Measurements from ENCODE around the gene BDH1. TPM values are rescaled to one million over a fixed set of nuclear protein-coding genes. Genes with fewer than 3 reads are reported as not detected.

The BDH1 gene
- total and polyA plus RNA-seq, 2 of the 13 experiments (the other 11 are each of a cell fraction or from before 2014, with no cell fraction given), result 21.2 to 71.9 TPM

DNA sequence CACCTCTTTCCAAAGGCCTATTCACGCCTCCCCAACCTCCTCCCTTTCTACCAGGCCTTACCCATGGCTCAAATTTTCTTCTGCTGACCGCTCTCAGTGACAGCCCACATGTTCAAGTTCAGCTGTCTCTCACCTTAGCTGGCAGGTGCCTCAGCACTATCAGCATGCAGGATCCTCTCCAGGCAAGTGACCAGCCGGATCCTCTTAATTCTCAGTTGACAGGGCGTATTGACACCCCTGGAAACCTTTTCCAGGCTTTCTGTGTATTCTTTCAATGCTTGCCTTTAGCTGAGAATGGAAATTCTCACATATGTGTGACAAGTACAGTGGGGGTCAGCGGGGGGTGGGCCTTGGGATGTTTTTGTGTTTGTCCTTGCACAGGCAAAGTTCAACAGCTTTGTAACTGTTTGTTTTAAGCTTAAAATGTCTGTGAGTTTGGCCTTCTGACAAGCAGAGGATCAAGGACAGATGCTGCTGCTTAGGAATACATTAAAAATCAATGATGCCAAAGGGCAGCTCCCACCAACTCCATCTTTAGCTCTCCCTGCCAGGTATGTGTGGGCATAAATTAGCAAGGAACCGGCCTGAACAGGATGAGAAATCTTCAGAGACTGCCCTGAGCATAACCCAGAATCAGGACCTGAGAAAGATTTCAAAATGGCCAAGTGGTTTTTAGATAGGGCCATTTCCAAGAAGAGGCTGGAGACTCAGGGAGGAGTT, 17.4 kb upstream of the BDH1 start (continued):
- TF ChIP-seq SRY (CRISPR knock-in tag; IDR thresholded peaks at IDR 0.05) (no peak), MXI1 (IDR thresholded peaks at IDR 0.05; ENCODE audit: borderline replicate concordance, low read depth, low read length) (peak; percentile 28; the same call in 1 of the 3 replicates), SIX1 (CRISPR knock-in tag; IDR thresholded peaks at IDR 0.05; ENCODE audit: borderline replicate concordance) (peak; percentile 55; the same call in 1 of the 2 replicates), ZNF800 (CRISPR knock-in tag; IDR thresholded peaks at IDR 0.05) (peak; percentile 81), MAZ (IDR thresholded peaks at IDR 0.05; ENCODE audit: borderline replicate concordance, low read depth, low read length) (peak; percentile 87; the same call in 1 of the 2 replicates), MAZ (CRISPR knock-in tag; IDR thresholded peaks at IDR 0.05; ENCODE audit: low read depth) (no peak), ZNF576 (CRISPR knock-in tag; IDR thresholded peaks at IDR 0.05) (no peak), NR2F6 (IDR thresholded peaks at IDR 0.05) (peak; percentile 95), NR2F6 (CRISPR knock-in tag; IDR thresholded peaks at IDR 0.05) (peak; percentile 91), RARA (CRISPR knock-in tag; IDR thresholded peaks at IDR 0.05) (peak; percentile 97), ZSCAN31 (CRISPR knock-in tag; IDR thresholded peaks at IDR 0.05; ENCODE audit: low read depth) (0 out of 2 replicates have a peak, but pooled peaks have one; percentile 39), ISL2 (CRISPR knock-in tag; IDR thresholded peaks at IDR 0.05) (peak; percentile 93), SATB2 (CRISPR knock-in tag; IDR thresholded peaks at IDR 0.05) (0 out of 2 replicates have a peak, but pooled peaks have one; percentile 77), ZNF720 (CRISPR knock-in tag; IDR thresholded peaks at IDR 0.05) (no peak)
- TF ChIP-seq, protein P1, sequence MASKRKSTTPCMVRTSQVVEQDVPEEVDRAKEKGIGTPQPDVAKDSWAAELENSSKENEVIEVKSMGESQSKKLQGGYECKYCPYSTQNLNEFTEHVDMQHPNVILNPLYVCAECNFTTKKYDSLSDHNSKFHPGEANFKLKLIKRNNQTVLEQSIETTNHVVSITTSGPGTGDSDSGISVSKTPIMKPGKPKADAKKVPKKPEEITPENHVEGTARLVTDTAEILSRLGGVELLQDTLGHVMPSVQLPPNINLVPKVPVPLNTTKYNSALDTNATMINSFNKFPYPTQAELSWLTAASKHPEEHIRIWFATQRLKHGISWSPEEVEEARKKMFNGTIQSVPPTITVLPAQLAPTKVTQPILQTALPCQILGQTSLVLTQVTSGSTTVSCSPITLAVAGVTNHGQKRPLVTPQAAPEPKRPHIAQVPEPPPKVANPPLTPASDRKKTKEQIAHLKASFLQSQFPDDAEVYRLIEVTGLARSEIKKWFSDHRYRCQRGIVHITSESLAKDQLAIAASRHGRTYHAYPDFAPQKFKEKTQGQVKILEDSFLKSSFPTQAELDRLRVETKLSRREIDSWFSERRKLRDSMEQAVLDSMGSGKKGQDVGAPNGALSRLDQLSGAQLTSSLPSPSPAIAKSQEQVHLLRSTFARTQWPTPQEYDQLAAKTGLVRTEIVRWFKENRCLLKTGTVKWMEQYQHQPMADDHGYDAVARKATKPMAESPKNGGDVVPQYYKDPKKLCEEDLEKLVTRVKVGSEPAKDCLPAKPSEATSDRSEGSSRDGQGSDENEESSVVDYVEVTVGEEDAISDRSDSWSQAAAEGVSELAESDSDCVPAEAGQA (IDR thresholded peaks at IDR 0.05; ENCODE audit: low read depth), result no peak
- TF ChIP-seq, protein P1 (CRISPR knock-in tag; IDR thresholded peaks at IDR 0.05; ENCODE audit: borderline replicate concordance), result peak; percentile 82; the same call in 1 of the 2 replicates
- TF ChIP-seq, protein P2, sequence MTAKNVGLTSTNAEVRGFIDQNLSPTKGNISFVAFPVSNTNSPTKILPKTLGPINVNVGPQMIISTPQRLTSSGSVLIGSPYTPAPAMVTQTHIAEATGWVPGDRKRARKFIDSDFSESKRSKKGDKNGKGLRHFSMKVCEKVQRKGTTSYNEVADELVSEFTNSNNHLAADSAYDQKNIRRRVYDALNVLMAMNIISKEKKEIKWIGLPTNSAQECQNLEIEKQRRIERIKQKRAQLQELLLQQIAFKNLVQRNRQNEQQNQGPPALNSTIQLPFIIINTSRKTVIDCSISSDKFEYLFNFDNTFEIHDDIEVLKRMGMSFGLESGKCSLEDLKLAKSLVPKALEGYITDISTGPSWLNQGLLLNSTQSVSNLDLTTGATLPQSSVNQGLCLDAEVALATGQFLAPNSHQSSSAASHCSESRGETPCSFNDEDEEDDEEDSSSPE (CRISPR knock-in tag; IDR thresholded peaks at IDR 0.05), result peak; percentile 42; the same call in 1 of the 2 replicates
- TF ChIP-seq, protein P3, sequence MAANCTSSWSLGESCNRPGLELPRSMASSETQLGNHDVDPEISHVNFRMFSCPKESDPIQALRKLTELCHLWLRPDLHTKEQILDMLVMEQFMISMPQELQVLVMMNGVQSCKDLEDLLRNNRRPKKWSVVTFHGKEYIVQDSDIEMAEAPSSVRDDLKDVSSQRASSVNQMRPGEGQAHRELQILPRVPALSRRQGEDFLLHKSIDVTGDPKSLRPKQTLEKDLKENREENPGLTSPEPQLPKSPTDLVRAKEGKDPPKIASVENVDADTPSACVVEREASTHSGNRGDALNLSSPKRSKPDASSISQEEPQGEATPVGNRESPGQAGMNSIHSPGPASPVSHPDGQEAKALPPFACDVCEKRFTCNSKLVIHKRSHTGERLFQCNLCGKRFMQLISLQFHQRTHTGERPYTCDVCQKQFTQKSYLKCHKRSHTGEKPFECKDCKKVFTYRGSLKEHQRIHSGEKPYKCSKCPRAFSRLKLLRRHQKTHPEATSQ (CRISPR knock-in tag; IDR thresholded peaks at IDR 0.05; ENCODE audit: borderline replicate concordance), result peak; percentile 94; the same call in 1 of the 2 replicates
